ENCODE data around the gene RELL2.

The RELL2 gene

GRCh38 chr5:141674747-141675146 lies 38.0 kb downstream of the RELL2 start:
- CTCF ChIA-PET = no interaction called here
- POLR2A ChIA-PET = no interaction called here
- TF ChIP-seq, protein P1, sequence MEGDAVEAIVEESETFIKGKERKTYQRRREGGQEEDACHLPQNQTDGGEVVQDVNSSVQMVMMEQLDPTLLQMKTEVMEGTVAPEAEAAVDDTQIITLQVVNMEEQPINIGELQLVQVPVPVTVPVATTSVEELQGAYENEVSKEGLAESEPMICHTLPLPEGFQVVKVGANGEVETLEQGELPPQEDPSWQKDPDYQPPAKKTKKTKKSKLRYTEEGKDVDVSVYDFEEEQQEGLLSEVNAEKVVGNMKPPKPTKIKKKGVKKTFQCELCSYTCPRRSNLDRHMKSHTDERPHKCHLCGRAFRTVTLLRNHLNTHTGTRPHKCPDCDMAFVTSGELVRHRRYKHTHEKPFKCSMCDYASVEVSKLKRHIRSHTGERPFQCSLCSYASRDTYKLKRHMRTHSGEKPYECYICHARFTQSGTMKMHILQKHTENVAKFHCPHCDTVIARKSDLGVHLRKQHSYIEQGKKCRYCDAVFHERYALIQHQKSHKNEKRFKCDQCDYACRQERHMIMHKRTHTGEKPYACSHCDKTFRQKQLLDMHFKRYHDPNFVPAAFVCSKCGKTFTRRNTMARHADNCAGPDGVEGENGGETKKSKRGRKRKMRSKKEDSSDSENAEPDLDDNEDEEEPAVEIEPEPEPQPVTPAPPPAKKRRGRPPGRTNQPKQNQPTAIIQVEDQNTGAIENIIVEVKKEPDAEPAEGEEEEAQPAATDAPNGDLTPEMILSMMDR (IDR thresholded peaks at IDR 0.05; ENCODE audit: control extremely low read depth, extremely low read depth, low read depth, missing control alignments) = no peak
- DNase-seq (ENCODE audit: extremely low spot score) = no peak

DNA sequence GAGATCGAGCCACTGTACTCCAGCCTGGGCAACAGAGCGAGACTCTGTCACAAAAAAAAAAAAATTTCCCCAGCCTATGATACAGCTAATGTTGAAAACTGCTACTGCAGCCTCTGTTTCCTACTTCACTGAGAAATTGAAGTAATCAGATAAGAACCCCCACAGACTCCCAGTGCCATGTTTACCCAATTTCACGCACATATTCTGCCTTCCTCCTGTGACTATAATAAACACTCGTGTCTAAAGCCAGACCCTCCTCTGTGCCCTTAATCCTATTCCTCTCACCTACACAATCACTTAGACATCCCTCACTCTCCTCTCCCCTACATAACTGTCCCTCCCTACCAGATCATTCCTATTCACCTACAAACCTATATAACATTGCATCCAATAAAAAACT lies 38.9 kb downstream of the RELL2 start:
- ChIA-PET CTCF (interaction anchor here (1.1 to 1.5 kb wide), 2 partner anchors 9 to 16 kb away, joined by 4 to 6 read pairs; no protein-coding TSS in a partner anchor), POLR2A (no interaction called here)
- TF ChIP-seq, protein P1 (IDR thresholded peaks at IDR 0.05; ENCODE audit: control extremely low read depth, extremely low read depth, low read depth, missing control alignments) = no peak
- no peak for DNase-seq (ENCODE audit: extremely low spot score)

- ChIA-PET POLR2A (no interaction called here), CTCF (interaction anchor here (1.2 to 1.6 kb wide), 3 partner anchors 8 to 15 kb away, joined by 3 to 6 read pairs (median 3); no protein-coding TSS in a partner anchor)
- TF ChIP-seq, protein P1 (IDR thresholded peaks at IDR 0.05; ENCODE audit: control extremely low read depth, extremely low read depth, low read depth, missing control alignments) = no peak
- DNase-seq (ENCODE audit: extremely low spot score) = no peak
Measured at GRCh38 chr5:141677415-141677814, 40.6 kb downstream of the RELL2 start.

DNA sequence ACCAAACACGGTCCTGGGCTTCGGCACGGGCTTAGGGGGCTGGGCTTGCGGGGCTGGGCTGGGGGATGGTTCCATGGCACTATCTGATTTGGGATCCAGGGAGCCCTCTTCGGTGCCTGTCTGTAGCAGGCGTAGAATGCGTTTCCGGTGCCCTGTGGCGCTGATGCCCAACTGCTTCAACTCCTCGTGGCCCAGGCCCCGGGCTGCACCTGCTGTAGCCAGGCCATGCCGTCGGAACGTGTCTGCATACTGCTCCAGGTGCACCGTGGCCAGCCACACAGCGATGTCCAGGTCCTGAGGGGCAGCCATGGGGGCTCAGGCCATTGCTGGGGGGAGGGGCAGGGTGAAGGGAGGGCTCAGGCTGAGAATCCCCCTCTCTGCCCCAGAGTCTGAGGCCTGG lies 43.4 kb downstream of the RELL2 start:
- TF ChIP-seq, protein P1 (IDR thresholded peaks at IDR 0.05; ENCODE audit: control extremely low read depth, extremely low read depth, low read depth, missing control alignments) = no peak
- CTCF ChIA-PET = interaction anchor here (1.5 to 5.0 kb wide), 2 partner anchors 12 to 15 kb away, joined by 3 to 38 read pairs; no protein-coding TSS in a partner anchor
- DNase-seq (ENCODE audit: extremely low spot score) = no peak
- POLR2A ChIA-PET = no interaction called here

- POLR2A ChIA-PET = no interaction called here
- DNase-seq (ENCODE audit: extremely low spot score) = no peak
- TF ChIP-seq, protein P1 (IDR thresholded peaks at IDR 0.05; ENCODE audit: control extremely low read depth, extremely low read depth, low read depth, missing control alignments) = no peak
- CTCF ChIA-PET = interaction anchor here (1.3 to 5.0 kb wide), 3 partner anchors 11 to 21 kb away, joined by 3 to 38 read pairs (median 3); no protein-coding TSS in a partner anchor
Measured at GRCh38 chr5:141680751-141681201, 44.0 kb downstream of the RELL2 start.

- POLR2A ChIA-PET = no interaction called here
- no peak for DNase-seq (ENCODE audit: extremely low spot score)
- CTCF ChIA-PET = interaction anchor here (1.3 to 5.0 kb wide), 2 partner anchors 11 to 20 kb away, joined by 3 to 38 read pairs; no protein-coding TSS in a partner anchor
- TF ChIP-seq, protein P1 (IDR thresholded peaks at IDR 0.05; ENCODE audit: control extremely low read depth, extremely low read depth, low read depth, missing control alignments) = no peak
Measured at GRCh38 chr5:141681295-141681694, 44.5 kb downstream of the RELL2 start.
